Breast epithelium (tissue), 4 donors: ENCODE data around the gene C1orf21. TPM values are rescaled to one million over a fixed set of nuclear protein-coding genes. Genes with fewer than 3 reads are reported as not detected.

ENCODE experiments used
- DNase-seq, 2 donors: peaks; one replicate each; pipeline ENCODE4 v3.0.0-alpha.2; 2019; ENCODE audit warnings: low spot score in 2 of 2
- H3K27ac ChIP-seq, 2 donors: fragments of 200-600 bp; sonication (generic) in 1 of 2; one replicate each; pipeline ENCODE4 v1.5.1; 2016 to 2019; ENCODE audit warnings: mild to moderate bottlenecking in 1 of 2
- H3K27me3 ChIP-seq, 2 donors: fragments of 200-600 bp; sonication (generic) in 1 of 2; one replicate each; pipeline versions ENCODE4 v1.5.1 to v1.6.0; 2017 to 2019; ENCODE audit warnings: control low read depth in 1 of 2, mild to moderate bottlenecking in 1 of 2
- H3K36me3 ChIP-seq: fragments of 200-600 bp; one replicate; pipeline ENCODE4 v1.5.1; 2019
- H3K4me1 ChIP-seq, 2 donors: fragments of 200-600 bp; sonication (generic); one replicate each; pipeline ENCODE4 v1.5.1; 2016 to 2019; ENCODE audit warnings: control low read depth in 1 of 2
- H3K4me3 ChIP-seq, 3 donors: fragments of 200-600 bp; sonication (generic); 1 replicate in 2 of 3; 2 replicates in 1 of 3; pipeline ENCODE4 v1.5.1; 2016 to 2019; ENCODE audit warnings: mild to moderate bottlenecking in 3 of 3, moderate library complexity in 2 of 3
- H3K9me3 ChIP-seq, 2 donors: fragments of 200-600 bp; sonication (generic) in 1 of 2; one replicate each; pipeline ENCODE4 v1.5.1; 2016 to 2019; ENCODE audit warnings: control low read depth in 1 of 2
- POLR2A ChIP-seq: fragments of 450-650 bp; IDR thresholded peaks from one replicate; pipeline ENCODE4 v1.6.1; 2016; ENCODE audit warnings: antibody characterized with exemption, mild to moderate bottlenecking, moderate library complexity
- POLR2AphosphoS5 ChIP-seq, 3 donors: sonication (generic); formaldehyde crosslinking; IDR thresholded peaks; one replicate each; pipeline ENCODE4 v1.6.1; 2017; ENCODE audit warnings: antibody characterized with exemption in 3 of 3
- intact Hi-C: fragments of 100-400 bp; cut with DNase I; formaldehyde crosslinking; loops from one replicate; pipeline ENCODE4 v1.15.1; 2023; ENCODE audit warnings: low total_unique reads
- total RNA-seq, 3 donors: library from RNA; depleted of rRNA; stranded (reverse); fragments of >200 nt; gene quantifications; one replicate each; pipeline ENCODE4 v1.1.0, GENCODE V29; 2016
- TF ChIP-seq, protein P1 (sequence below), 3 donors: fragments of 450-650 bp; IDR thresholded peaks; one replicate each; pipeline ENCODE4 v1.5.1; 2016 to 2017; ENCODE audit warnings: antibody characterized with exemption in 3 of 3, mild to moderate bottlenecking in 3 of 3, moderate library complexity in 3 of 3

C1orf21 gene
- total RNA-seq, 3 donors from 2014 or later: 31.5 to 75.7 (median 54.7) TPM

- no peak overlapping the region for H3K4me3 ChIP-seq
- H3K36me3 ChIP-seq: no peaks in the 10 kb centered on the region
- TF ChIP-seq, protein P1, sequence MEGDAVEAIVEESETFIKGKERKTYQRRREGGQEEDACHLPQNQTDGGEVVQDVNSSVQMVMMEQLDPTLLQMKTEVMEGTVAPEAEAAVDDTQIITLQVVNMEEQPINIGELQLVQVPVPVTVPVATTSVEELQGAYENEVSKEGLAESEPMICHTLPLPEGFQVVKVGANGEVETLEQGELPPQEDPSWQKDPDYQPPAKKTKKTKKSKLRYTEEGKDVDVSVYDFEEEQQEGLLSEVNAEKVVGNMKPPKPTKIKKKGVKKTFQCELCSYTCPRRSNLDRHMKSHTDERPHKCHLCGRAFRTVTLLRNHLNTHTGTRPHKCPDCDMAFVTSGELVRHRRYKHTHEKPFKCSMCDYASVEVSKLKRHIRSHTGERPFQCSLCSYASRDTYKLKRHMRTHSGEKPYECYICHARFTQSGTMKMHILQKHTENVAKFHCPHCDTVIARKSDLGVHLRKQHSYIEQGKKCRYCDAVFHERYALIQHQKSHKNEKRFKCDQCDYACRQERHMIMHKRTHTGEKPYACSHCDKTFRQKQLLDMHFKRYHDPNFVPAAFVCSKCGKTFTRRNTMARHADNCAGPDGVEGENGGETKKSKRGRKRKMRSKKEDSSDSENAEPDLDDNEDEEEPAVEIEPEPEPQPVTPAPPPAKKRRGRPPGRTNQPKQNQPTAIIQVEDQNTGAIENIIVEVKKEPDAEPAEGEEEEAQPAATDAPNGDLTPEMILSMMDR (IDR thresholded peaks at IDR 0.05): no peak
- TF ChIP-seq POLR2A (no peak), POLR2AphosphoS5 (IDR thresholded peaks at IDR 0.05) (no peak)
- DNase-seq: no peak
- H3K9me3 ChIP-seq: no peaks in the 10 kb centered on the region
- intact Hi-C loops: no loop called here
- H3K4me1 ChIP-seq: no peaks in the 10 kb centered on the region
- no peaks in the 10 kb centered on the region for H3K27me3 ChIP-seq
- no peak overlapping the region for H3K27ac ChIP-seq
Measured at GRCh38 chr1:184598403-184599193, 211.8 kb downstream of the C1orf21 start.

GRCh38 chr1:184604152-184604900 lies 217.5 kb downstream of the C1orf21 start:
- TF ChIP-seq POLR2A: no peak
- no peak for TF ChIP-seq POLR2AphosphoS5 (IDR thresholded peaks at IDR 0.05)
- TF ChIP-seq, protein P1 (IDR thresholded peaks at IDR 0.05): no peak
- H3K36me3 ChIP-seq: no peaks in the 10 kb centered on the region
- no peaks in the 10 kb centered on the region for H3K4me1 ChIP-seq
- H3K9me3 ChIP-seq: no peaks in the 10 kb centered on the region
- intact Hi-C loops: no loop called here
- no peak overlapping the region for H3K4me3 ChIP-seq
- no peaks in the 10 kb centered on the region for H3K27me3 ChIP-seq
- no peak for DNase-seq
- H3K27ac ChIP-seq: no peak overlapping the region

DNA sequence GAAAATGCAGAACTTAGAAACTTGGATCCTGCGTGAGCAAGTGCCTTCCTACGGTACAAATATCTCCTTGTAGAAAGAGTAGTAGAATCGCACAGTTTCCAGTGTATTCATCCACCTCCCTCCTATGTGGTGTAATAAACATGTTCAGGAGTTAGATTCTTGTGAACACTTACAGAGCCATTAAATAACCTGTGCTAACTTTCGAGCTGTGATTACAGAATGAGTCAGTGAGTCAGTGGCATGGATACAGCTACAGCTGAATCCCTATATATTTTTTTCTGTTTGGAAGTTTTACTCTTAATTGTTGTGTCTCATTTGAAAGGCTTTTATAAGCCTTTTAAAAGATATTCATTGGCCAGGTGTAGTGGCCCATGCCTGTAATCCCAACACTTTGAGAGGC lies 219.1 kb downstream of the C1orf21 start:
- H3K4me3 ChIP-seq: no peak overlapping the region
- no peaks in the 10 kb centered on the region for H3K9me3 ChIP-seq
- H3K27ac ChIP-seq: no peak overlapping the region
- DNase-seq: no peak
- no peak for TF ChIP-seq POLR2A
- TF ChIP-seq POLR2AphosphoS5 (IDR thresholded peaks at IDR 0.05): no peak
- TF ChIP-seq, protein P1 (IDR thresholded peaks at IDR 0.05): no peak
- intact Hi-C loops: no loop called here
- no peaks in the 10 kb centered on the region for H3K36me3 ChIP-seq
- H3K4me1 ChIP-seq: no peaks in the 10 kb centered on the region
- no peaks in the 10 kb centered on the region for H3K27me3 ChIP-seq

DNA sequence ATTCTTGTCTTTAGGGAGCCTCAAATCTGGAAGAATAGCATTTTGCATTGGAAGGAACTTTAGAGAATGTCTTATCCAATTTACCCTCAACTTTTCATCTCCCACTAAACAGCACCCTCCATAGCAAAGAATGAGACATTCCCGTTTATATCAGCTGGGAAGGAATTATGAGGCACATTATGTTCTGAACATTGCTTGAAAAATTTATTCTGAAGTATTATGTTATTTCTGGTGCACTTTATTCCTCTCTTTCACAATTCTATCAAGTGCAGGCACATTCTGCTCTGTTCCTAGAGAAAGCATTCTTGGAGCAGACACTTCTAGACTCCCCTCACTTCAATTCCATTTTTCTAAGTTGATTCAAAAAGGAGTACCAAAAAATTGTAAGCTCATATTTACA lies 220.0 kb downstream of the C1orf21 start:
- Histone ChIP-seq H3K27ac (no peak overlapping the region), H3K4me3 (no peak overlapping the region), H3K9me3 (no peaks in the 10 kb centered on the region), H3K36me3 (no peaks in the 10 kb centered on the region), H3K27me3 (no peaks in the 10 kb centered on the region), H3K4me1 (no peaks in the 10 kb centered on the region)
- TF ChIP-seq POLR2AphosphoS5 (IDR thresholded peaks at IDR 0.05): no peak
- no peak for TF ChIP-seq POLR2A
- TF ChIP-seq, protein P1 (IDR thresholded peaks at IDR 0.05): no peak
- DNase-seq: no peak
- intact Hi-C loops: no loop called here

DNA sequence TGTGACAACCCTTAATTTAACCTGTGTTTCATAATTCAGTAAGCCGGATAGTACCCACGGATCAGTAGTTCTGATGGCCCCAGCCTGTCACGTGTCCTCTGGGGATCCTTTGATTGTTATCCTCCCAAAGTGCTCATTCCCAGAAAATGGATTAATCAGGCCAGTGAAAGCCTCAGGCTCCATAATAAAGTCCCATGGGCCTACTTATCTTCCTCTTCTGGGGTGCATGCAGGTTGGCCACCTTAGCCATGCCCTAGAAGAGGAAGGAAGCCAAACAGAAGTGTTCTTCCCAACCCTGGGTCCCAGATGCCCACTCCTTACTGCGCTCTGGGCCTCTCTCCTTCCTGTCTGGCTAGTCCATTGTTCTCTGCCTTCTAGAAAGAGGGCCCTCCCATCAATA lies 221.8 kb downstream of the C1orf21 start:
- TF ChIP-seq, protein P1 (IDR thresholded peaks at IDR 0.05): no peak
- TF ChIP-seq POLR2AphosphoS5 (IDR thresholded peaks at IDR 0.05) (no peak), POLR2A (no peak)
- intact Hi-C loops: no loop called here
- peak overlapping the region; percentile 40 to 45 for H3K27ac ChIP-seq

More for the DNA sequence above, 221.8 kb downstream of the C1orf21 start:
- DNase-seq: no peak
- no peaks in the 10 kb centered on the region for H3K9me3 ChIP-seq
- no peaks in the 10 kb centered on the region for H3K4me1 ChIP-seq
- no peaks in the 10 kb centered on the region for H3K27me3 ChIP-seq
- no peaks in the 10 kb centered on the region for H3K36me3 ChIP-seq
- H3K4me3 ChIP-seq: no peak overlapping the region
